GM21381 (cell line): Measurements from ENCODE around the gene RLF.

Experiments used
- ATAC-seq: cut with Tn5 transposase; IDR thresholded peaks from one replicate; pipeline ENCODE4 v1.9.1; 2021; ENCODE audit warnings: mild to moderate bottlenecking, moderate library complexity; ENCODE audit not compliant: unreplicated experiment

The RLF gene

GRCh38 chr1:40270152-40270834, 109.1 kb downstream of the RLF start:
- no peak for ATAC-seq

GRCh38 chr1:40272653-40273213, 111.5 kb downstream of the RLF start:
- no peak for ATAC-seq

DNA sequence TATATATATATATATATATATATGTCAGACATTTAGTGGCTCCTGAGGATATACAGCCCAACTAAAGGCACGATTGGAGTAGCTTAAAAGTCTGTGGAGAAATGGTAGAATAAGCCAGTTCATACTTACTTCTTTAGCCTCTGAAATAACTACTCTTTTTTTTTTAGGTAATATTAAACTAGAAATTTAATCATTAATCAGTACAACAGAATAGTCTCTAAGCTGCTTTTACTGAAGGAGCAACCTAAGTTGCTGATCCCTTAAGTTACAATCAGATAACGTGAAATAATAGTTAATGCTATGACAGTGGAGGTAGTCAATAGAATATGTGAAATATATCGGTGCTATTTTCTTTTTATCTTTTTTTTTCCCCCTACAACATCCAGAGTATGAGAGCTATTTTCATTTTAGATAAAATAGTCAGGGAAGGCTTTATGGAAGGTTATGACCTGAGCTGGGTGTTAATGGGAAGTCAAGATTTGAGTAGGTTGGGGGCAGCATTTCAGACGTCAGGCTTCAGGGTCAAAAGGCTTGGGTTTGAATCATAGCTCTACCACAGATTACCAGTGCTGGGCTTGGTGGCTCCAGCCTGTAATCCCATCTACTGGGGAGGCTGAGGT, 112.5 kb downstream of the RLF start:
- no peak for ATAC-seq

DNA sequence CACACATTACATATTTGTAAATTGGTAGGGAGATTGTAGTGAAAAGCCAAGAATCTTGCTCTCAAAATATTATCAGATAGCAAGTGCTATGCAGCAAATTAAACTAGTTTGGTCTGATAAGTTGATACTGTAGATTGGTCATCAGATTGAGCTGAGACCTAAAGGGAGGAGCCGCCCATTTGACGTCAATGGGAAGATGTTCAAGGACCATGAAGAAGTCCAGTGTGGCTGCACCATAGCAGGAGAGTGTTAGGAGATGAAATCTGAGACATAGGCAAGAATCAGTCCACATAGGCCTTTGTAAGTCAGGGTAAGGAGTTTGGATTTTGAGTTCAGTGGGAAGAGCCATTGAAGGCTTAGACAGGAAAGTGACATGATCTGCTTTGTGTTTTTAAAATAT, 113.1 kb downstream of the RLF start:
- ATAC-seq, result no peak

DNA sequence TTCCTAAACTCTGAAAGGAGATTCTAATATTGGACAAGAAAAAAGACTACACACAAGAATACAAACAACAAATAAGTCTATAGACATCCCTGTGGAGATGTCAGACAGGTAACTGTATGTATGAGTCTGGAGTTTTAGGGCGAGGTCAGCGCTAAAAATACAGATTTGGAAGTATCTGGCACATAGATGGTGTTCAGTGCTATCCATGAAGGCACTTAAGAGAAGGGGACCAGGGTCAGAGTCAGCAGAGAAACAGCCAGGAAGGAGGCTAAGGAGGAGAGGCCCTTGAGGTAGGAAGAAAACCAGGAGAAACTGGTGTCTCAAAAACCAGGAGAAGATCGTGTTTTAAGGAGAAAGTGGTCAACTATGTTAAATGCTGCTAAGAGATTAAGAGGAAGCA, 114.9 kb downstream of the RLF start:
- ATAC-seq, result no peak

DNA sequence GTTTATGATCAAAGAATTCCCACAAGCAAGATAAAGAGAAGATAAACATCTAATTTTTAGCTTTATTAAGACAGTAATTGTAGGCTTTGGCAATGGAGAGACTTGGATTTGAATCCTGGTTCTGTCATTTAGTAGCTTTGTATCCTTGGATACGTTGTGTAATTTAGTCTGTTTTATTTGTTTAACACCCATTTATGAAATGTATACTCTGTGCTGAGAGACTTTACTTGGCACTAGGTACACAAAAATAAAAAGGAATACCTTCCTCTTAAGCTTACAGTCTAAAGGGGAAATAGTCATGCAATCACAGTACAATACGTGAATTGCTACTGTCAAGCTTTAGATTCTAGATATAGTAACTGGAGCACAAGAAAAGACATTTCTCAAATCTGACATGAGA, 120.7 kb downstream of the RLF start:
- ATAC-seq, result no peak
